RWPE2 (cell line): Measurements from ENCODE around the gene TRAF5.

Source experiments
- ATAC-seq: fragments of 200-7000 bp; cut with Tn5 transposase; 3 replicates; pipeline ENCODE4 v1.9.1; 2021; ENCODE audit warnings: low read depth
- DNase-seq: peaks from one replicate; pipeline ENCODE4 v3.0.0-alpha.2; 2020; ENCODE audit warnings: low spot score
- H3K27ac ChIP-seq: fragments of 450-650 bp; 2 replicates; pipeline ENCODE4 v1.5.1; 2017; ENCODE audit warnings: mild to moderate bottlenecking; ENCODE audit not compliant: poor library complexity, severe bottlenecking
- H3K27me3 ChIP-seq: fragments of 250-450 bp; sonication (Bioruptor Pico); 2 replicates; pipeline ENCODE4 v1.5.1; 2021; ENCODE audit warnings: mild to moderate bottlenecking, moderate library complexity; ENCODE audit not compliant: insufficient read depth, poor library complexity, severe bottlenecking
- H3K36me3 ChIP-seq: fragments of 250-450 bp; sonication (Bioruptor Pico); 2 replicates; pipeline ENCODE4 v1.5.1; 2020; ENCODE audit warnings: low read depth, mild to moderate bottlenecking, moderate library complexity
- H3K4me1 ChIP-seq: fragments of 250-450 bp; sonication (Bioruptor Pico); 2 replicates; pipeline ENCODE4 v1.5.1; 2021; ENCODE audit warnings: mild to moderate bottlenecking, moderate library complexity; ENCODE audit not compliant: insufficient read depth, poor library complexity, severe bottlenecking
- H3K4me3 ChIP-seq: fragments of 250-450 bp; sonication (Bioruptor Pico); 2 replicates; pipeline ENCODE4 v1.5.1; 2021; ENCODE audit warnings: mild to moderate bottlenecking, moderate library complexity; ENCODE audit not compliant: severe bottlenecking
- H3K9me3 ChIP-seq: fragments of 250-450 bp; sonication (Bioruptor Pico); 2 replicates; pipeline ENCODE4 v1.5.1; 2021; ENCODE audit warnings: mild to moderate bottlenecking, moderate library complexity; ENCODE audit not compliant: severe bottlenecking
- CTCF ChIP-seq: fragments of 450-650 bp; IDR thresholded peaks from one replicate; pipeline ENCODE4 v1.5.1; 2017; ENCODE audit warnings: mild to moderate bottlenecking, moderate library complexity; ENCODE audit not compliant: poor library complexity, severe bottlenecking

TRAF5 gene

GRCh38 chr1:211305044-211305443 is 21.6 kb upstream of the TRAF5 start:
- Histone ChIP-seq H3K9me3 (no peaks in the 10 kb centered on the region), H3K4me3 (no peak overlapping the region), H3K27ac (no peak overlapping the region), H3K27me3 (no peaks in the 10 kb centered on the region), H3K4me1 (no peaks in the 10 kb centered on the region), H3K36me3 (peaks cover 11% of the 10 kb centered on the region; the same call in 1 of the 2 replicates)
- no peak for DNase-seq
- no peak for ATAC-seq
- no peak for TF ChIP-seq CTCF

GRCh38 chr1:211309617-211310016 is 17.0 kb upstream of the TRAF5 start:
- DNase-seq = no peak
- Histone ChIP-seq H3K4me1 (no peaks in the 10 kb centered on the region), H3K27me3 (no peaks in the 10 kb centered on the region), H3K4me3 (no peak overlapping the region), H3K36me3 (peaks cover 3% of the 10 kb centered on the region), H3K9me3 (no peaks in the 10 kb centered on the region), H3K27ac (no peak overlapping the region)
- no peak for ATAC-seq
- TF ChIP-seq CTCF = no peak

GRCh38 chr1:211313392-211313791 is 13.2 kb upstream of the TRAF5 start:
- no peaks in the 10 kb centered on the region for H3K27me3 ChIP-seq
- ATAC-seq (no peak), DNase-seq (no peak)
- TF ChIP-seq CTCF = no peak
- H3K4me1 ChIP-seq = no peaks in the 10 kb centered on the region
- H3K4me3 ChIP-seq = no peak overlapping the region
- no peaks in the 10 kb centered on the region for H3K9me3 ChIP-seq
- H3K36me3 ChIP-seq = peaks cover 4% of the 10 kb centered on the region; the same call in 1 of the 2 replicates
- H3K27ac ChIP-seq = no peak overlapping the region

GRCh38 chr1:211318576-211319280 is 7.9 kb upstream of the TRAF5 start:
- ATAC-seq = no peak
- no peak for DNase-seq
- Histone ChIP-seq H3K4me1 (no peaks in the 10 kb centered on the region), H3K4me3 (no peak overlapping the region), H3K27me3 (no peaks in the 10 kb centered on the region), H3K9me3 (no peaks in the 10 kb centered on the region), H3K36me3 (peaks cover 4% of the 10 kb centered on the region; the same call in 1 of the 2 replicates), H3K27ac (no peak overlapping the region)
- no peak for TF ChIP-seq CTCF

- Histone ChIP-seq H3K36me3 (peaks cover 2% of the 10 kb centered on the region; the same call in 1 of the 2 replicates), H3K9me3 (no peaks in the 10 kb centered on the region), H3K4me3 (no peak overlapping the region), H3K27ac (no peak overlapping the region), H3K27me3 (no peaks in the 10 kb centered on the region), H3K4me1 (no peaks in the 10 kb centered on the region)
- DNase-seq (no peak), ATAC-seq (no peak)
- TF ChIP-seq CTCF = no peak
Observed at GRCh38 chr1:211319892-211320291, 6.7 kb upstream of the TRAF5 start.
